Large intestine (tissue), 1 donor: ENCODE measurements around the gene BBC3. TPM values are rescaled to one million over a fixed set of nuclear protein-coding genes. Genes with fewer than 3 reads are reported as not detected.

Experiments
- polyA plus RNA-seq: library from polyadenylated mRNA; unstranded; fragments of 120-200 nt; gene quantifications from one replicate; pipeline ENCODE4 v1.2.1, GENCODE V29; 2013

The BBC3 gene
- polyA plus RNA-seq, 1 donor: 2.1 TPM

Other genes with a start within 250 kb of the BBC3 start
- gene NPAS1, start 211.4 kb downstream of the BBC3 start, polyA plus RNA-seq: 0.49 TPM
- gene TMEM160, start 182.6 kb downstream of the BBC3 start, polyA plus RNA-seq: 12.8 TPM
- gene ZC3H4, start 117.4 kb downstream of the BBC3 start, polyA plus RNA-seq: 27.4 TPM
- 61.0 TPM for gene SAE1, start 100.4 kb downstream of the BBC3 start, polyA plus RNA-seq
- 23.2 TPM for gene CCDC9, start 25.3 kb upstream of the BBC3 start, polyA plus RNA-seq
- gene INAFM1, start 43.7 kb upstream of the BBC3 start, polyA plus RNA-seq: 9.2 TPM
- gene C5AR1, start 78.7 kb upstream of the BBC3 start, polyA plus RNA-seq: 2.0 TPM
- 0.25 TPM for gene C5AR2, start 101.0 kb upstream of the BBC3 start, polyA plus RNA-seq
- gene DHX34, start 118.1 kb upstream of the BBC3 start, polyA plus RNA-seq: 13.6 TPM
- 19.7 TPM for gene MEIS3, start 188.3 kb upstream of the BBC3 start, polyA plus RNA-seq
- 0.54 TPM for gene SLC8A2, start 240.7 kb upstream of the BBC3 start, polyA plus RNA-seq